A549 (cell line): Measurements from ENCODE around the gene SBK2. TPM values are rescaled to one million over a fixed set of nuclear protein-coding genes. Genes with fewer than 3 reads are reported as not detected.
"Not testable (repeated sequence)": the region's sequence is repeated elsewhere in the genome, so short reads cannot be mapped to it uniquely, and the experiment has no call there.

Experiments used
- ATAC-seq, 2 experiments: fragments of 200-7000 bp in 1 of 2; fragments of >200 bp in 1 of 2; cut with Nextera tagmentation in 1 of 2; cut with Tn5 transposase in 1 of 2; 3 replicates each; pipeline versions ENCODE4 v1.8.0 to v1.9.1; 2018 to 2020; ENCODE audit warnings: mild to moderate bottlenecking in 1 of 2, moderate library complexity in 1 of 2
- CTCF ChIA-PET: fragments of 300-600 bp; sonication (Branson Sonifier 250); formaldehyde crosslinking; extraction: SDS; loops from one replicate; lab custom pipeline; 2021; ENCODE audit warnings: antibody characterized with exemption, inconsistent platforms; lab: Yijun Ruan, JAX
- POLR2A ChIA-PET: fragments of 350-600 bp; formaldehyde crosslinking; extraction: SDS; loops from one replicate; lab custom pipeline; 2021; ENCODE audit warnings: antibody characterized with exemption, inconsistent platforms; lab: Yijun Ruan, JAX
- DNase-seq, 2 experiments: peaks; one replicate each; pipeline versions ENCODE4 v3.0.0 to v3.0.0-alpha.2; 2011 to 2016; ENCODE audit warnings: low read depth in 1 of 2, low spot score in 1 of 2
- FAIRE-seq: peaks from 2 replicates; lab custom pipeline; 2011; peaks lifted over from hg19 to GRCh38; lab: Jason Lieb, UNC
- H3K27ac ChIP-seq, 2 experiments: fragments of >200 bp; sonication (Bioruptor Twin); formaldehyde crosslinking; 3 replicates each; pipeline ENCODE4 v1.5.1; 2016 to 2017
- H3K4me1 ChIP-seq: fragments of >200 bp; sonication (Bioruptor Twin); formaldehyde crosslinking; 3 replicates; pipeline ENCODE4 v1.6.1; 2016
- H3K4me2 ChIP-seq: fragments of >200 bp; sonication (Bioruptor Twin); formaldehyde crosslinking; 3 replicates; pipeline ENCODE4 v1.6.1; 2016
- H3K4me3 ChIP-seq: fragments of >200 bp; sonication (Bioruptor Twin); formaldehyde crosslinking; 3 replicates; pipeline ENCODE4 v1.5.1; 2016
- H3K9me3 ChIP-seq: fragments of >200 bp; sonication (Bioruptor Twin); formaldehyde crosslinking; 3 replicates; pipeline ENCODE4 v1.6.1; 2016
- ATOH8 ChIP-seq: fragments of 250-450 bp; sonication (Bioruptor Pico); IDR thresholded peaks from 2 replicates; pipeline ENCODE4 v1.5.0; 2020; ENCODE audit warnings: low read depth, mild to moderate bottlenecking, moderate library complexity
- CEBPB ChIP-seq, 2 experiments: fragments of >200 bp in 1 of 2; sonication (Bioruptor Twin) in 1 of 2; formaldehyde crosslinking in 1 of 2; IDR thresholded peaks; 2 replicates each; pipeline ENCODE4 v1.6.1; 2012 to 2016
- EHMT2 ChIP-seq: fragments of 200-600 bp; sonication (generic); IDR thresholded peaks from 2 replicates; pipeline ENCODE4 v1.6.1; 2016; ENCODE audit warnings: antibody characterized with exemption, low read depth, mild to moderate bottlenecking, moderate library complexity
- HDAC2 ChIP-seq: fragments of 200-600 bp; sonication (generic); IDR thresholded peaks from 2 replicates; pipeline ENCODE4 v1.6.1; 2016
- NPAS2 ChIP-seq: fragments of 250-450 bp; sonication (Bioruptor Pico); IDR thresholded peaks from 2 replicates; pipeline ENCODE4 v1.8.0; 2022; ENCODE audit warnings: mild to moderate bottlenecking, moderate library complexity, borderline replicate concordance
- NR3C1 ChIP-seq: fragments of >200 bp; sonication (Bioruptor Twin); formaldehyde crosslinking; IDR thresholded peaks from 3 replicates; pipeline ENCODE4 v1.6.1; 2017
- POLR2A ChIP-seq: IDR thresholded peaks from 2 replicates; pipeline ENCODE4 v1.6.1; 2012; ENCODE audit warnings: mild to moderate bottlenecking, low read length
- RAD21 ChIP-seq, 2 experiments: fragments of >200 bp in 1 of 2; sonication (Bioruptor Twin) in 1 of 2; formaldehyde crosslinking in 1 of 2; IDR thresholded peaks in 1 of 2; conservative IDR thresholded peaks in 1 of 2; 2 replicates in 1 of 2; 3 replicates in 1 of 2; pipeline ENCODE4 v1.6.1; 2012 to 2018; ENCODE audit warnings: inconsistent platforms in 1 of 2
- RFX5 ChIP-seq: fragments of 450-650 bp; IDR thresholded peaks from 2 replicates; pipeline ENCODE4 v1.7.1; 2014; ENCODE audit warnings: antibody characterized with exemption, mild to moderate bottlenecking, moderate library complexity
- SREBF2 ChIP-seq: fragments of 450-650 bp; IDR thresholded peaks from 2 replicates; pipeline ENCODE4 v1.6.1; 2014; ENCODE audit warnings: mild to moderate bottlenecking, moderate library complexity
- TFCP2L1 ChIP-seq: fragments of 250-450 bp; sonication (Bioruptor Pico); IDR thresholded peaks from 2 replicates; pipeline ENCODE4 v1.5.0; 2021; ENCODE audit warnings: mild to moderate bottlenecking
- ZFP36 ChIP-seq: fragments of 450-650 bp; IDR thresholded peaks from 2 replicates; pipeline ENCODE4 v1.6.1; 2014; ENCODE audit warnings: borderline replicate concordance; ENCODE audit not compliant: partially characterized antibody
- ZNF302 ChIP-seq: fragments of 250-450 bp; sonication (Bioruptor Pico); IDR thresholded peaks from 2 replicates; pipeline ENCODE4 v1.9.0; 2021; ENCODE audit warnings: inconsistent platforms, mild to moderate bottlenecking, moderate library complexity
- ZSCAN20 ChIP-seq: fragments of 250-450 bp; sonication (Bioruptor Pico); IDR thresholded peaks from 2 replicates; pipeline ENCODE4 v1.8.0; 2022; ENCODE audit warnings: mild to moderate bottlenecking, moderate library complexity
- whole genome bisulfite sequencing: methylation state at CpG from one replicate; pipeline ENCODE4 v1.1.6; 2017; ENCODE audit errors: missing lambda C conversion rate; 5-methylcytosine and 5-hydroxymethylcytosine counted together
- polyA plus RNA-seq, 4 experiments: library from polyadenylated mRNA; depleted of rRNA in 3 of 4; stranded (reverse); fragments of >200 nt; fragmentation: RNase III in 1 of 4; extraction: RNeasy Plus Mini Kit Qiagen cat#74134 plus additional on column Dnase treatment in 1 of 4; gene quantifications; 2 replicates in 3 of 4; 3 replicates in 1 of 4; pipeline ENCODE4 v1.2.3, GENCODE V29; 2011 to 2017
- TF ChIP-seq, protein P1 (sequence below): IDR thresholded peaks from 2 replicates; pipeline ENCODE4 v1.6.1; 2012
- TF ChIP-seq, protein P2 (sequence below): fragments of >200 bp; sonication (Bioruptor Twin); formaldehyde crosslinking; IDR thresholded peaks from 3 replicates; pipeline ENCODE4 v1.5.1; 2016

The SBK2 gene
- polyA plus RNA-seq, 2 of the 4 experiments (the other 2 are of a cell fraction): 0.89 to 1.1 TPM

GRCh38 chr19:55534280-55534679 is 2.7 kb downstream of the SBK2 start:
- FAIRE-seq, H3K9me3 ChIP-seq, DNase-seq, H3K4me3 ChIP-seq, H3K27ac ChIP-seq, H3K4me2 ChIP-seq, ATAC-seq, POLR2A ChIA-PET: not testable (repeated sequence)
- CTCF ChIA-PET: interaction anchor here (0.6 to 1.7 kb wide), 6 partner anchors 10 to 71 kb away, joined by 3 to 9 read pairs (median 4); partner anchors contain the start of gene ZNF865
- H3K4me1 ChIP-seq: peaks cover 31% of the 10 kb centered on the region
- WGBS: 93% methylated on average over 7 of the region's 7 CpGs

DNA sequence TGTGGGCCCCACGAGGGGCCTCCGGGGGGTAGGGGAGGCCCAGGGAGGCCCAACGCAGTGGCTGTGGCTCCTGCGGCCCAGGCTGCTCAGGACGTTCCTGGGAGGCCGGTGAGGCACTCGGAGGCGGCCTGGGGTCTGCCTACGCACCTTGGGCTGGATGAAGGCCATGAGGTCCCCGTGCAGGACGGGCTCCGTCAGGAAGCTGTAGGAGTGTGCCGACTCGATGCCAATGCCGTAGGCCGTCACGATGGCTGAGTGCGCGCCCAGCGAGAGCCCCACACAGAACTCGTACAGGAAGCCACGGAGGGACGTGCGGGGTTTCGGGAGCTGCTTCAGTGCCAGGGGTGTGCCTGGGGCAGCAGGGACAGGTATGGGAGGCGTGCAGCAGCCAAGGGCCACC is 5.9 kb downstream of the SBK2 start:
- Histone ChIP-seq H3K4me3 (no peak overlapping the region), H3K4me1 (peaks cover 40% of the 10 kb centered on the region), H3K27ac (peak overlapping the region in 1 of 2 experiments; percentile 15; a peak in 1 of 6 replicates), H3K4me2 (no peak overlapping the region), H3K9me3 (no peaks in the 10 kb centered on the region)
- ATAC-seq (no peak), FAIRE-seq (no peak), DNase-seq (no peak)
- TF ChIP-seq ZSCAN20 (CRISPR knock-in tag): no peak
- TF ChIP-seq ZFP36: no peak
- TF ChIP-seq, protein P1, sequence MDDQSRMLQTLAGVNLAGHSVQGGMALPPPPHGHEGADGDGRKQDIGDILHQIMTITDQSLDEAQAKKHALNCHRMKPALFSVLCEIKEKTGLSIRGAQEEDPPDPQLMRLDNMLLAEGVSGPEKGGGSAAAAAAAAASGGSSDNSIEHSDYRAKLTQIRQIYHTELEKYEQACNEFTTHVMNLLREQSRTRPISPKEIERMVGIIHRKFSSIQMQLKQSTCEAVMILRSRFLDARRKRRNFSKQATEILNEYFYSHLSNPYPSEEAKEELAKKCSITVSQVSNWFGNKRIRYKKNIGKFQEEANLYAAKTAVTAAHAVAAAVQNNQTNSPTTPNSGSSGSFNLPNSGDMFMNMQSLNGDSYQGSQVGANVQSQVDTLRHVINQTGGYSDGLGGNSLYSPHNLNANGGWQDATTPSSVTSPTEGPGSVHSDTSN: no peak
- no peak for TF ChIP-seq ZNF302 (CRISPR knock-in tag)
- ChIA-PET CTCF (interaction anchor here (0.8 to 2.1 kb wide), 4 partner anchors 16 to 123 kb away, joined by 3 to 13 read pairs (median 6); partner anchors contain the start of gene ZNF865), POLR2A (no interaction called here)
- WGBS: 98% methylated on average over 20 of the region's 26 CpGs

DNA sequence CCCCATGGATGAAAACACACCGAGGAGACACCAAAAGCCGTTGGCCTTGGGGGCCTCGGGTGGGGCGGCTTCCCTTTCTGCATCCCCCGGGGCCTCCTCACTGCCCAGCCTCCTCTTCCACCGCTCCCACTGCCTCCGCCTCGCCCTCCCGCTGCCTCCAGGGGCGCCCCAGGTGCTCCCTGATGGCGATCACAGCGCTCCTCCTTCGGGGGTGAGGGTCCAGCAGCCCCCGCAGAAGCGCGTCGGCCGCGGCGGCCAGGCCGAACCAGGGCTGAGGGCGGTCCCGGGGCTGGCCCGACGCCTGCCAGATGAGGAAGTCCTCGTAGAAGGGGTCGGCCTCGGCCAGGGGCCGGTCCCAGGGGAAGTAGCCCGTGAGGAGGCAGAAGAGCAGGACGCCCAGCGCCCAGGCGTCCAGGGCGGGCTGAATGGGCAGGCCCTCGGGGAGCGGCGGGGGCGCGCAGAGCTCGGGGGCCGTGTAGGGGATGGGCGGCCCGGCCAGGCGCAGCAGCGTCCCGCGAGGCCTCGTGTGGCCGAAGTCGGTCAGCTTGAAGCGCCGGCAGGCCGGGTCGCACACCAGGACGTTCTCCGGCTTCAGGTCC is 7.2 kb downstream of the SBK2 start:
- H3K9me3 ChIP-seq: no peaks in the 10 kb centered on the region
- no peak for ATAC-seq
- POLR2A ChIA-PET: interaction anchor here (1.4 kb wide), 1 partner anchor 20 kb away, joined by 3 read pairs; no protein-coding TSS in a partner anchor
- 94% methylated on average over 54 of the region's 56 CpGs for WGBS
- peak overlapping the region in 1 of 2 experiments; percentile 70; a peak in 2 of 6 replicates for H3K27ac ChIP-seq
- CTCF ChIA-PET: interaction anchor here (2.9 kb wide), 1 partner anchor 76 kb away, joined by 13 read pairs; the partner anchor contains the start of gene ZNF865
- H3K4me2 ChIP-seq: no peak overlapping the region
- peaks cover 43% of the 10 kb centered on the region for H3K4me1 ChIP-seq
- no peak for DNase-seq
- no peak for TF ChIP-seq ATOH8 (CRISPR knock-in tag)
- no peak for TF ChIP-seq POLR2A
- TF ChIP-seq NPAS2 (CRISPR knock-in tag): no peak
- no peak for TF ChIP-seq RFX5
- no peak for TF ChIP-seq EHMT2
- no peak for TF ChIP-seq ZSCAN20 (CRISPR knock-in tag)
- TF ChIP-seq NR3C1: no peak
- FAIRE-seq: no peak
- H3K4me3 ChIP-seq: no peak overlapping the region

DNA sequence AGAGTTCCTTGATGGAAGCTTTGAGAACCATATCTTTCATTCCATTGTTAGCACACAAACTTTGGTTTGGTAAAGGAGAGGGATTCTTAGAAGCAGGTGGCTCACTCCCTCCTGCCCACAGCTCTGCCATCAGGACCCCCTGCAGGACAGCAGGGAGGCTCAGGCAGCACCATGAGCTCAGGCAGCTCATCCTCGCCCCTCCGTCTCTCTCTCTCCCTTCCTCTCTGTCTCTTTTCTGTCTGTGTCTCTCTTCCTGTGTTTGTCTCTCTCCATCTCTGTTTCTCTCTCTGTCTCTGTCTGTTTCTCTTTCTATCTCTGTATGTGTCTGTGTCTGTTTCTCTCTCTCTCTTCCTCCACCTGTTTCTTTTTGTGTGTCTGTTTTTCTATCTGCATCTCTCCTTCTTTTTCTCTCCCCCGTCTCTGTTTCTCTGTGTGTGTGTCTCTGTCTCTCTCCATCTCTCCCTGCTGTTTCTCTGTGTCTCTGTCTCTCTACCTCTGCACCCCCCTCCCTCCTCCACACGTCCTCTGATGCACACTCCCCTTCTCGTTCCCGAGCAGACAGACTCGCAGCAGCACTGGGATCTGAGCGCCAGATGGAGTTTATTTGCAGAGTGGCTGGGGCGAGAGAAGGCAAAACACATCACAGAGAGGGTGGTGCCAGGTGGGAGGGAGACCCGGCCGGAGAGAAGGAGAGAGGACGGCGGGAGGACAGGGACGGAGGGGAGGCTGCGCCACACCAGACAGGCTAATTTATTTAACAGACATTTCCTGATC is 8.7 kb downstream of the SBK2 start:
- 25% methylated on average over 15 of the region's 15 CpGs for WGBS
- Histone ChIP-seq H3K4me1 (peaks cover 48% of the 10 kb centered on the region), H3K27ac (peak overlapping the region; percentile 54 to 70), H3K9me3 (no peaks in the 10 kb centered on the region), H3K4me2 (peak overlapping the region; percentile 66), H3K4me3 (no peak overlapping the region)
- CTCF ChIA-PET: interaction anchor here (0.6 to 2.9 kb wide), 8 partner anchors 19 to 78 kb away, joined by 3 to 13 read pairs (median 3); partner anchors contain the start of gene ZNF865
- POLR2A ChIA-PET: interaction anchor here (1.4 kb wide), 1 partner anchor 22 kb away, joined by 3 read pairs; no protein-coding TSS in a partner anchor
- peak; percentile 26 to 54 for ATAC-seq
- FAIRE-seq: no peak
- DNase-seq: peak in 1 of 2 experiments; percentile 64
- TF ChIP-seq, protein P2, sequence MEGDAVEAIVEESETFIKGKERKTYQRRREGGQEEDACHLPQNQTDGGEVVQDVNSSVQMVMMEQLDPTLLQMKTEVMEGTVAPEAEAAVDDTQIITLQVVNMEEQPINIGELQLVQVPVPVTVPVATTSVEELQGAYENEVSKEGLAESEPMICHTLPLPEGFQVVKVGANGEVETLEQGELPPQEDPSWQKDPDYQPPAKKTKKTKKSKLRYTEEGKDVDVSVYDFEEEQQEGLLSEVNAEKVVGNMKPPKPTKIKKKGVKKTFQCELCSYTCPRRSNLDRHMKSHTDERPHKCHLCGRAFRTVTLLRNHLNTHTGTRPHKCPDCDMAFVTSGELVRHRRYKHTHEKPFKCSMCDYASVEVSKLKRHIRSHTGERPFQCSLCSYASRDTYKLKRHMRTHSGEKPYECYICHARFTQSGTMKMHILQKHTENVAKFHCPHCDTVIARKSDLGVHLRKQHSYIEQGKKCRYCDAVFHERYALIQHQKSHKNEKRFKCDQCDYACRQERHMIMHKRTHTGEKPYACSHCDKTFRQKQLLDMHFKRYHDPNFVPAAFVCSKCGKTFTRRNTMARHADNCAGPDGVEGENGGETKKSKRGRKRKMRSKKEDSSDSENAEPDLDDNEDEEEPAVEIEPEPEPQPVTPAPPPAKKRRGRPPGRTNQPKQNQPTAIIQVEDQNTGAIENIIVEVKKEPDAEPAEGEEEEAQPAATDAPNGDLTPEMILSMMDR: no peak
- TF ChIP-seq NR3C1: no peak
- no peak for TF ChIP-seq HDAC2
- TF ChIP-seq TFCP2L1 (CRISPR knock-in tag): no peak
- TF ChIP-seq SREBF2: no peak
- TF ChIP-seq ZNF302 (CRISPR knock-in tag): no peak
- peak in 1 of 2 experiments; percentile 23; a peak in 1 of 5 replicates for TF ChIP-seq RAD21 (conservative IDR thresholded peaks at IDR 0.05 in 1 of 2, IDR thresholded peaks at IDR 0.05 in 1 of 2)
- TF ChIP-seq CEBPB (IDR thresholded peaks at IDR 0.05): no peak
- TF ChIP-seq, all 56 proteins: peak for 1
